ENCODE results near the gene NSMCE1.

Gene NSMCE1

GRCh38 chr16:27268376-27269299 is at the start of gene NSMCE1:
Gene NSMCE1, minus strand, starts transcription at chr16:27268772. Its CDS starts 11,202 bp downstream, at chr16:27257570.
- peak; percentile 92 for DNase-seq

DNA sequence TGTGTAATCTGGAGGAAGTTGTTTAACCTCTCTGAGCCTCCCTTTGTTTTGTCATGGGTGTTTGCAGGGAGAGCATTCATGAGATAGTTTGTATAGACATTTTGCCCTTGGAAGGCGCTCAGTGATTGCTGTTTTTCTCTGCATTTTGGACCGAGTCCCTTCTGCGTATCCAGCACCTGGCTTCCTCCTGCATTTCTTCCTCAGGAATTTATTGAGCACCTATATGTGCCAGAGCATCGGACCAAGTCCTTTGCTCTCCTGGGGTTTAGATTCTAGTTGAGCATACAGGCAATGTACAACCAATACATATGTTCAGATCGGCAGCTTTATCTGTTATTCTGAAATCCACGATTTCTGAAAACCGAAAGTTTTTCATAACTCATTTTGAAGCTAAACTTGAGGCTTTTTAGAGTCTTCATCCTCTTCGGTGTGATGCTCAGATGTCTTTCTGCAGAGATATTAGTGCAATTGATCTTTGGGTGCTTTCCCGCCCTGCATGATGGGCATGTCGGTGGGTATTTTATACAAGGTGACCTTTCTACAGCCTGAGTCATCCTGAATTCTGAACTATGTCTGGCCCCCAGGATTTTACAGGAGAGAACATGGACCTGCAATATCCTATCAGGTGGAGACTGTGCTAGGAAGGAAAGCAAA is 49.3 kb upstream of the NSMCE1 start:
- DNase-seq: no peak

- no peak for DNase-seq
Observed at GRCh38 chr16:27317320-27317719, 48.7 kb upstream of the NSMCE1 start.

GRCh38 chr16:27316038-27316680 is 47.6 kb upstream of the NSMCE1 start:
- DNase-seq: no peak

DNA sequence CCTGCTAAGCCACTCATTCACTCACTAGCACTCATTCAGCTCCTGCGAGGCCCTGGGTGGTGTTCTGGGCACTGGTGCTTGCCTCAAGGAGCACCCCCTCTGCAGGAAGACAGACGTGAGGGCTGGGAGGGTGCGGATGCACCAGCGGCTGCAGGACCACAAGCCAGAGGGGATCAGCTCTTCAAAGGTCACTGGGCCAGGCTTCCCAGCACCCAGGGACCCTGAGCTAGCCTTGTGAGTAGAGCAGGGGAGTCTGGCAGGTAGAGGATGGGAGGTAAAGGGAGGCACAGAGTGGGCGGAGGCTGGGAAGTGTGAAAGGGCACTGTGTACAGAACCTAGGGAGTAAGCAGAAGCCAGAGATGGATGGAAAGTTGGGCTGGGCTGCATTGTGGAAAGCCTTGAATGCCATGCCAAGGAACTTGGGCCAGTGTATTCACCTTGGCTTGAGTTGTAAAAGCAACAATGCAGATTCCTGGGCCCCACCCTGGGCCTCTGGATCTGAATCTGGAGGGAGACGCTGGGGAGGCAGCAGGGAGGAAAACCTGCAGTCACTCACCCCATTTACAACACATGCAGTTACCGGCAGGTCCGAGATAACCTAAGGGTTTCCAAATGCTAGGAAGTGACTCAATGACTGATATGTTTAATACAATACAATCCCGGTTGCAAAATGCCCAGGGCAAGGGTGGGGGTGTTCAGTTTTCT is 46.9 kb upstream of the NSMCE1 start:
- DNase-seq: no peak

DNA sequence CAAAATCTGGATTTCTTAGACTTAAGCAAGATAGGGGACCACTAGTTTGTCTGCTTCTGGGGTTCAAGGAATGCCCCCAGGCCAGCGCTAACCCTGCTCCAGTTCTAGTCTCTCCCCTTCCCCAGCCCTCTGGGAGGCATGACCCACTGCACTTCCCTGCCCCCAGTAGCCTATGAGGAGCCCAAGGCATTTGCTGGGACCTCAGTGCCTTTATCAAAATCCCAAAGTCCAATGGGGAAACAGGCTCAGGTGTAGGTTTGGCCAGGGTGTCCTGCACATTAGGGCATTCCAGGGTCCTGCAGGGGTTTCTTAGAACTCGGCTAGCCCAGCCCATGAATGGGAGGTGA is 46.4 kb upstream of the NSMCE1 start:
- no peak for DNase-seq

GRCh38 chr16:27314161-27314723 is 45.7 kb upstream of the NSMCE1 start:
- DNase-seq: no peak

DNA sequence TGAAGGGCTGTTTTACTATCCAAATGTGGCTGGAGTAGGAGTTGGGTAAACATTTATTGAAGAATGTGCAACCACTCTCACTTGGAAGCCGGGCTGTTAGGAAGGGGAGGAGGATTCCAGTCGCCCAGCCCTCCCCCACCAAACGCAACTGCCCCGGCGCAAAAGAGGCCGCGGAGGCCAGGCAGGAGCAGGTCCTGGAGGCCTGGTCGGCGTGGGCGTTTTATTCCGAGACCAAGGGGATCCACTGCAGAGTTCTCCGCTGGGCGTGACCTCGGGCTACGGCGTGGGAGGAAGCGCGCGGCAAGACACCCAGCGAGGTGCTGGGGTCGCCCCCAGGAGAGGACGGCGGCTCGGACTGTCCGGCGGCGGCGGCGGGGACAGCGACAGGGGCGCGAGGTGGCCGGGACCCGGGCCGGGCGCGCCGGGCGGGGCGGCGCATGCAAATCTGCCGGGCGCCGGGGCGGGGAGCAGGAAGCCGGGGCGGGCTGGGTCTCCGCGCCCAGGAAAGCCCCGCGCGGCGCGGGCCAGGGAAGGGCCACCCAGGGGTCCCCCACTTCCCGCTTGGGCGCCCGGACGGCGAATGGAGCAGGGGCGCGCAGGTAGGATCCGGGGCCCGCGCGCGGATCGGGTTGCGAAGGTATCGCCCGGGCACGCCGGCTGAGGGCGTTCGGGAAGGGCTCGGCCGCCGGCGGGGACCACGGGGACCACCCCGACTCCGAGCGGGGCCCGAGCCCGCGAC is 45.0 kb upstream of the NSMCE1 start, which contains the start of gene IL4R:
TSS of gene IL4R (plus strand) at position 553 of the 739 bp plus-strand sequence. CDS start 26,230 bp downstream, outside the sequence.
- DNase-seq: no peak

- no peak for DNase-seq
Observed at GRCh38 chr16:27312580-27313421, 44.2 kb upstream of the NSMCE1 start.

GRCh38 chr16:27311897-27312303 is 43.3 kb upstream of the NSMCE1 start:
- no peak for DNase-seq

DNA sequence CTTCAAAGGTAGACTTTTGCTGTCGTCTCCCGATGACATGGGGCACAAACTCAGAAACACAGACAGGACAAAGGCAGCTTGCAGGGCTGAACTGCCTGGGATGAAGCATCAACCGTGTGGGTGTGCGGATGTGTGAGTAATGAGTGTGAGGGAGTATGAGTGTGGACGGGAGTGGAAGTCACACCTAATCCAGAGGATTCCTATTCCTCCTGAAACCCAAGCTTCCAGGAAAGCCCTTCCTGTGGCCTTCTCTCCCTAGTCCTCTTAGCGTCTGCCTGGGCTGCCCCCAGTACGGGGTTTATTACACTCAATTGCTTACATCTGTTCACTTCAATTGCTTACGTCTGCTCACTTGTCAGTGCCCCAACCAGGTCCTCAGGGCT is 42.9 kb upstream of the NSMCE1 start:
- DNase-seq: no peak

- no peak for DNase-seq
Observed at GRCh38 chr16:27310576-27311447, 42.2 kb upstream of the NSMCE1 start.

- no peak for DNase-seq
Observed at GRCh38 chr16:27308792-27309191, 40.2 kb upstream of the NSMCE1 start.

DNA sequence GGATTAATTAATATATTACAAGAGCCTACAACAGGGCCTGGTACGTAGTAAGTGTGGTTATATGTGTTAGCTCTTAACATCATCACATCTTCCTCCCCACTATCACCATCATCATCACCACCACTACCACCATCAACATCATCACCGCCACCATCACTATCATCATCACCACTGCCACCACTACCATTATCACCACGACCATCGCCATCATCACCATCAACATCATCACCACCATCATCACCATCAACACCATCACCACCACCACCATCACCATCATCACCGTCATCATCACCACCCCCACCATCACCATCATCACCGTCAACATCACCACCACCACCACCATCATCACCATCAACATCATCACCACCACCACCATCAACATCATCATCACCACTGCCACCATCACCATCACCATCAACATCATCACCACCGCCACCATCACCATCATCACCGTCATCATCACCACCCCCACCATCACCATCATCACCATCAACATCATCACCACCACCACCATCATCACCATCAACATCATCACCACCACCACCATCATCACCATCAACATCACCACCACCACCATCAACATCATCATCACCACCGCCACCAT is 37.4 kb upstream of the NSMCE1 start:
- DNase-seq: no peak

- no peak for DNase-seq
Observed at GRCh38 chr16:27304881-27305745, 36.5 kb upstream of the NSMCE1 start.

- no peak for DNase-seq
Observed at GRCh38 chr16:27304102-27304501, 35.5 kb upstream of the NSMCE1 start.

GRCh38 chr16:27303256-27304100 is 34.9 kb upstream of the NSMCE1 start:
- DNase-seq: no peak

DNA sequence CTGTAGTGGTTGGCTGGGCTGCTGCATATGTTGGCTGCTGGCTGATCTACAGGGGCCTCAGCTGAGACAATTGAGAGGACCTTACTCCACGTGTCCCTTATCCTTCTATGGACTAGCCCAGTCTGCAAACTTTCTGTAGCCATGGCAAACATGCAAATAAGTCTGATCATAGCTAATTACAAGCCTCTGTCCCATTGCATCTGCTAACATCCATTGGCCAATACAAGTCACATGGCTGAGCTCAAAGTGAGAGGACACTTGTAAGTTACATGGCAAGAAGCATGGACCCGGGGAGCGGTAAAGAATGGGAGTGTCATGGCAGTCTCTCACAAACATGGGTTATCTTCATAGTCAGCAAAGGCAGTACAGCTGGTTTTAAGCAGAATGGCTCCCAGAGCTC is 33.6 kb upstream of the NSMCE1 start:
- no peak for DNase-seq
